D341Med (cell line): Measurements from ENCODE around the gene TMEM88.
A peak's percentile ranks its signal among the peaks of the same experiment; 100 is the strongest.
"Not testable (repeated sequence)": the region's sequence is repeated elsewhere in the genome, so short reads cannot be mapped to it uniquely, and the experiment has no call there.

ENCODE experiments used
- DNase-seq: peaks from one replicate; pipeline ENCODE4 v3.0.0; 2012; ENCODE audit warnings: low spot score

TMEM88 gene

DNA sequence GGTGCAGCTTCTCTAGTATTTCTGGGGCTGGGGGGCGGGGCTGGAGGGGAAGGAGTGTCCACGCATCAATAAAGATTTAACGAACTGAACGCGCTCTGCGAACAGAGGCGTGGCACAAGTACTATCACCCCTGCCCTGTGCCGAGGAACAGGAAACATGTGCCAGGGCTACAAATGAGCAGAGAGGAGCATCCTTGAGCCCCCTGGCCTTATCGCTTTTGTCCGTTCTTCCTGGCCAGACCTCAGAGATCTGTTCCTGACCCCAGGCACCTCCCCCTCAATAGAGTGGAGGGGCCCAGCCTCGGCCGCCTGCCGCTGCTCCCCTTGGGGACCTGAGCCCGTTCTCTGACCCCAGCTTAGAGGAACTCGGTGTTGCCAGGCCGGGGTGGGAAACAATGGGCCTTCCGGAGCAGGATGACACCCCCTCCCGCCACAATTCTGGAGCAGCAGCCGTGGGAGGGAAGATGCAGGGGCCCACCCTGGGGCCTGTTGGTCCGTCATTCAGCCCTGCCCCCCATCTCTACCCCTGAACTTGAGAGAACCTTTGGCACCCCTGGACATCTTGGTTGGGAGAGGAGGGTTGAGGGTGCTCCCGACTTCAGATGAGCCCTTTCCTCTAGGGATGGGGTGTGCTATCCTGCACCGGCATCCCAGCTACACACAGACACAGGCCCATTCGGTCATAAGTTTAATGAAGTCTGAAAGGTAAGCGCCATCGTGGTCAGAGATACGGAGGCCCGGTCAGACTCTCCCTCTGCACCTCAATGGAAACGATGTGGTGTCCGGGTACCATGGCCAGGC is 1.3 kb downstream of the TMEM88 start:
- DNase-seq: no peak

DNA sequence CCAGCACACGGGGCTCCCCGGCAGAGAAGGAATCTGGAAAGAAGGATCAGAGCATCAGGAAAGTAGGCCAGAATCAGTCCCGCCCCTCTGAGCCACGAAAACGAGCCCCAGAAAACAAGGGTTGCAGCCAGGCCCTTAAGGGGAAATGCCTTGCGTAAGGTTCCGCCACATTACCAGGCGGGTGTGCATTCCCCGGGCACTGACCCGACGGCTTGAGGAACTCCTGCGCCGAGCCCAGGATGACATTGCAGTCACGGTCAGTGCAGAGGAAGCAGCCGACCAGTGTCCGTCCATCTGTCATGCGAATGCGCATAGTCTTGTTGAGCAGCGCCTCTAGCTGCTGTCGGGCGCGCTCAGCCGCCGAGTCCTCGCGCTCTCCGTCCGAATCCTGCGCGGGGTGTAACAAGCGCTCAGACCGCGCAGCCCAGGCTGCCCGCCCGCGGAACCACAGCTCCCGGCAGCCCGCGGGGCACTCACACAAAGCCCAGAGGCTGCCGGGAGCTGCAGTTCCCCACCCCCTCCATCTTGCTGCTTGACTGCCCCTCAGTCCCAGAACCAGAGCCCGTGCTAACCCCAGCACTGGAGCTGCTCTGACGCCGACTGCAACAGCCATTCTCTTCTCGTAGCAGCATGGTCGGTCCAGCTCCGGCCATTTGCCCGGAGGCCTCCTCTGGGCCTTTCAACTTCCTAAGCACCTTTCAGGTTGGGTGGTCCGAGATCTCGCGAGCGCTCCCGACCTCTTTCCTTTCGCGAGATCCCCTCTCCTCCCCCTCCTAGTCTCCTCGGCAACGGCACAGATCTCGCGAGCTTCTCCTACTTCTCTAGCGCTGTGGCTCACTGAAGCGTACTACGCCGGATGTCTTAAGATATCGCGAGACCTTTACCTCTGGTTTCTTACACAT is 2.2 kb downstream of the TMEM88 start, which contains the start of gene NAA38:
Gene NAA38, minus strand, starts transcription at position 749 of the 902 bp plus-strand sequence. Its CDS starts 96 bp downstream, at position 653.
- DNase-seq: peak; percentile 79

DNA sequence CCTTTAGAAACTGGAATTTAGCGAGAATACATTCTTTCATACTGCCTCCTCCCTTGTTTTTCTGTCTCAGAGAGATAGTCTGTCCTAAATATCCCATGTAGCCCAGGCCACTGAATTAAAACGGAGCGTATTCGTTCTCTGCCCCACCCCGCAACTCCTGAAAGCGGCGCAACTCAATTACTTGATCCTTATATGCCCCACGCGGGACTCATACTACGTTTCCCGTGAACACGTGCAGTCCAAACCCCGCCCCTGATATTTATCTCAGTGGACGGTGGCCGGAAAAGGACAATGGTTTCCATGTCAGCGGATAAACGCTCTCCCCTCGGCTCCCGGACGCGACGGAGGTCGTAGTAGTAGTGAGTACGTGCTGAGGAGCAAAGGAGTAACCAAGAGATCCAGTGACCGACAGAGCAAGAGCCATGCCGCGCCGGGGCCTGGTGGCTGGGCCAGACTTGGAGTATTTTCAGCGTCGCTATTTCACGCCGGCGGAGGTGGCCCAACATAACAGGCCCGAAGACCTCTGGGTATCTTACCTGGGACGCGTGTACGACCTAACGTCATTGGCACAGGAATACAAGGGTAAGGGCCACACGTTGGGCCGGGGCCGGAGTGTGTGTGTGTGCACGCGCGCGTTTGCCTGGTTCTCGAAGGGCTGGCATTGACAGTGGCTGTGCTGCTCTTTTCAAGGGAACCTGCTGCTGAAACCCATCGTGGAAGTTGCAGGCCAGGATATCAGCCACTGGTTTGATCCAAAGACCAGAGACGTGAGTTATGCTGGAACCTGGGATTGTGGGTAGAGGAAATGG is 3.1 kb downstream of the TMEM88 start, which contains the start of gene CYB5D1:
Gene CYB5D1, plus strand, starts transcription at position 291 of the 809 bp plus-strand sequence. Its CDS starts 132 bp downstream, at position 423.
- peak; percentile 67 for DNase-seq

DNA sequence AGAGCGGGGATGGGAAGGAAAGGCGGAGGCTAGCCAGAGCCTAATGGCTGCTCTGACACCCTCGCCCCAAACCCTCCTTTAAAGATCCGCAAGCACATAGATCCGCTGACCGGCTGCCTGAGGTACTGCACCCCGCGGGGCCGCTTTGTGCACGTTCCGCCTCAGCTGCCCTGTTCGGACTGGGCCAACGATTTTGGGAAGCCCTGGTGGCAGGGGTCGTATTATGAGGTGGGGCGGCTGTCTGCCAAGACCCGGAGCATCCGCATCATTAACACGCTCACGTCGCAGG is 3.6 kb downstream of the TMEM88 start:
- peak; percentile 57 for DNase-seq

DNA sequence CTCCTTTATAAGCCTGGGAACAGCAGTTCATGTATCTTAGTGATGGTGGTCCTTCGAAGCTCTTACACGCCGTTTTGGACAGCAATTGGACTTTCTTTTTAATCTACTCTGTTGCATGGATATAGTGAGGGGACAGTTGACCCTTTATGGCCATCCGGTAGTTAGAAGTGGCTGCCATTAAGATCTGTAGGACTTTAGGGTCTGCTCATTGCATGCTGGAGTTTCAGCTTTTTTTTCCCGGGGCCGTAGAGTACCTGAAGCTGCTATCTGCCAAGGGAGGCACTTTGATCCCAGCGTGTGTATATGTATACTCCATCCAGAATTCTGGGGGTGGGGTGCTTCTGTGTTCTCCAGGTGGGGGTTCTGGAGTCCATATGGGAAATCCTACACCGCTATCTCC is 4.2 kb downstream of the TMEM88 start:
- DNase-seq: no peak

DNA sequence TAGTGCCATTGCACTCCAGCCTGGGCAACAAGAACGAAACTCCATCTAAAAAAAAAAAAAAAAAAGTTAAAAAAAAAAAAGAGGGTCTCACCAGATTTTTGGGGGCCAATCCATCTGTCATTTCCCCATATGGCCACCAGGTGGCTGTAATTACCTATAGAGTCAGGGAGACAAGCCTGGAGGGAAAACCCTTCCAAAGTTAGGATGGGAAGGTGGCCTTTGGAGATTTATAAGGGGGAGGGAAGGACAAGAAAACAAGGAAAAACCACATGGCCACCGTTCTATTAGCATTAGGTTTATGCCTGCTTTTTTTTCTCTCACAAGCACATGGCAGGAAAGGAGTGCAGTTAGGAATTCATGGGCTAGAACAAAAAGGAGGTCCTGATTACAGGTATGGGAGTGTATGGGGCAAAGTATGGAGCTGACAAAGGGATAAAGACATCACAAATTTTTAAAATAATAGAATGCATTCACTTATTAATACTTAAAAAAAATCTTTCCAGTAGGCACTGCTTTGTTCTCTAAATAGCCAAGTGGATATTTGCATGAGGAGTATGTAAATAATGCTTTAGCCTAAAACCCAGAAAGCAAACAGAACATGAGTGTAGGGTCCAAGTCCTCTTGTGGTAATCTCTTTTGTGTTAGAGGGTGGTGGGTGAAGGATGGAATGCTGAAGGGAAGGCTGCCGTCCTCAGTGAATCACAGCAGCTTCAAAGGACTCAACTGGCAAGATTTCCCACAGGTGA is 8.0 kb downstream of the TMEM88 start:
- peak; percentile 44 for DNase-seq

- DNase-seq: not testable (repeated sequence)
Observed at GRCh38 chr17:7864384-7864783, 9.5 kb downstream of the TMEM88 start.

DNA sequence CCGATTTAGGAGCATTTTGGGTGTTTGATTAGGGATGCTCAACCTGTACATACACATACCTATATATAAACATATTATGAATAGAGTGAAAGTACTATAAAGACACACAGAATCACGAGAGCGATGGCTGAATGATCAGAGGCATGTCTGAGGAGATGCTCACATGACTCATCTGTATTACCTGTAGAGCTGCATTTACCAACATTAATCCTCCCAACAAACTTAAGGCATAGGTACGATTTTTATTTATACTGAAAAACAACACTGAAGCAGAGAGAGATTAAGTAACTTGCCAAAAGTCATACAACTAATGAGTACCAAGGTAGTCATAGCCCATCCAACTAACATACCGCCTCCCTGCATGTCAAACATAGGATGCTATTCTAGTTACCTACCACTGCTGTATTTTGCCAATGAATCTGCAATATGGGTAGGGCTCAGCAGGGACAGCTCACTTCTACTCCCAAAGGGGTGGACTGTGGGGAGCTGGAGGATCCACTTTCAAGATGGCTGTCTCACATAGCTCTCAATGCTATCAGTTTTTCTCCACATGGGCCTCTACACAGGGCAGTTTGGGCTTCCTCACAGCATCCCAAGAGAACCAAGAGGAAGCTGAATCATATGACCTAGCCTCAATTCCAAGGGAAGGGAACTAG is 10.3 kb downstream of the TMEM88 start:
- no peak for DNase-seq

- no peak for DNase-seq
Observed at GRCh38 chr17:7867881-7868329, 13.0 kb downstream of the TMEM88 start.

- no peak for DNase-seq
Observed at GRCh38 chr17:7873051-7873450, 18.2 kb downstream of the TMEM88 start.

- no peak for DNase-seq
Observed at GRCh38 chr17:7875804-7876370, 21.0 kb downstream of the TMEM88 start.

- no peak for DNase-seq
Observed at GRCh38 chr17:7878234-7878633, 23.4 kb downstream of the TMEM88 start.

DNA sequence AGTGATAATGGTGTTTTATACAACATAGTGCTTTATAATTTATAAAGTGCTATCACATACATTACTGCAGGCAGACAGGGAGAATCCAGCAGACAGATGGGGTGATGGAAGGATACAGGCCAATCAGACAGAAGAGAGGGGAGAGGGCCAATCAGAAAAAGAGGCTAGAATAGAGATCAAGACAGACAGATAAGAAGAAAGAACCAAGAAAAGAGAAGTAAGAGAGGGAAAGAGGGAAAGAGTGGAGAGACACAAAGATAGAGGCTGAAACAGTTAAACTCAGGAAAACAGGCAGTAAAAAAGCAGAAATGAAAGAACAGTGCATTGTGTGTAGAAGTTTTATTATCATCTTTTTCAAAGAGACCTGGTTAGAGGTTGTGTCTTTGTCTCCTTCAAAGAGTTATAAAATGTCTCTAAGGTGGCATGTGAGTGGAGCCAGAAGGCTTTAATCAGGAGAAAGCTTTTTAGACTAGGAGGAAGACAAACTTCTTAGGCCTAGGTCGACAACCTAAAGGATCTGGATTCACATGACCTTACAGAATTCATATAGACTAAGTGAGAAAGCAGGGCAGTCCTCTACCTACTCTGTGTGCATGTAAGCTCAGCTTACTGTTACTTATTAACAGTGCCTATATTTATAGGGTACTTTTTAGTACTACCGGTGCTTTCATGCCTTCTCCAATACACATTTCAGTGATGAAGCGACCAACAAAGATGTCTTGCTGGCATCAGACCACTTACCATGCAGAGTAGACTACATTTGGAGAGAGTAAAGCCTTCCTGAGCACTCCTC is 25.4 kb downstream of the TMEM88 start:
- no peak for DNase-seq

GRCh38 chr17:7881276-7882054 is 26.6 kb downstream of the TMEM88 start:
- peak; percentile 48 for DNase-seq

GRCh38 chr17:7882068-7882467 is 27.2 kb downstream of the TMEM88 start:
- no peak for DNase-seq

GRCh38 chr17:7882629-7883028 is 27.8 kb downstream of the TMEM88 start:
- no peak for DNase-seq

DNA sequence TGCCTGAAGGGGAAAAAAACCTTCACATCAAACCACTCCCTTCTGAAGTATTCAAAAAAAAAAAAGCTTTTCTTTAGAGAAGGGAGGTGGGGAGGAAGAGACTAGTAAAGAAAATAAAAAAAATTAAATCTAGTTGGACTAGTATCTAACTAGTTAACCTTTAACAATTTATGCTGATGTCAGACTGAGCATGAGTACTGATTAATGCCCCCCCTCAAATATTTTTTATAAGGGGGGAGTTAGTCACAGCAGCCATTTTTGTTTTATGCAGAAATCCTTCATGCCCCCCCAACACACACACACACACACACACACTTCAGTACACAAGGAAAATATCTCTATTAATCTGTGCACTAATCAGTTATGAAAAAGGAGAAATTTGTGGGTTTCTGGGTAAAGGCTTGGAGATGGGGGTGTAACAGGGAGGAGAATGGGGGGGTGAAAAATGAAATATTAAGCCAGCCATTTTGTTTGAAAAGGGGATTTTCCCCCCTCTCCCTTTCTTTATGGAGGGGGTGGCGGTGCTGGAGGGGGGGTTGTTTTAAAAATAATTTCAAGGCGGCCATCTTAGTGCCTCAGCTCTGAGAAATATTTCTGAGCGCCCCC is 29.0 kb downstream of the TMEM88 start:
- no peak for DNase-seq

- DNase-seq: no peak
Observed at GRCh38 chr17:7884581-7885366, 29.9 kb downstream of the TMEM88 start.
